HG03108 (cell line): ENCODE data around the gene ATL2.
A peak's percentile ranks its signal among the peaks of the same experiment; 100 is the strongest.
"Not testable (repeated sequence)": the region's sequence is repeated elsewhere in the genome, so short reads cannot be mapped to it uniquely, and the experiment has no call there.

Experiments
- ATAC-seq: cut with Tn5 transposase; IDR thresholded peaks from one replicate; pipeline ENCODE4 v1.9.1; 2021; ENCODE audit warnings: moderate library complexity; ENCODE audit not compliant: unreplicated experiment

The ATL2 gene

DNA sequence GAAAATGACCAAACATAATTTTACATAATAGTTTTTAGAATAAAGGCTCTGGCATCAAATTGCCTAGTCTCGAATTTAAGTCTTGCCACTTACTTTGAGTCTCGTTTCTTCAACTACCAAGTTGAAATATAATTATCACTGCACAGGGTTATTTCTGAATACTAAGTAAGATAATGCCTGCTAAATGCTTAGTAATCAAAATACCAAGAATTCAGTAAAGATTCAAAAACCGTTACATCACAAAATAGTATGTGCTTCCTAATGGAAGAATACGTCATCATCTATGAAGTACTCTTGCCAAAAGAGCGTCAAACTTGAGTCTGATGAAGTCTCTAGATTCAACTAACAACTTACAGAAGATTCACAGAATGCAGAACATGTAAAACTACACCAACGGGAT is 40.5 kb downstream of the ATL2 start:
- no peak for ATAC-seq

- ATAC-seq = no peak
These were observed 46.3 kb downstream of the ATL2 start for GRCh38 chr2:38330754-38331153.

DNA sequence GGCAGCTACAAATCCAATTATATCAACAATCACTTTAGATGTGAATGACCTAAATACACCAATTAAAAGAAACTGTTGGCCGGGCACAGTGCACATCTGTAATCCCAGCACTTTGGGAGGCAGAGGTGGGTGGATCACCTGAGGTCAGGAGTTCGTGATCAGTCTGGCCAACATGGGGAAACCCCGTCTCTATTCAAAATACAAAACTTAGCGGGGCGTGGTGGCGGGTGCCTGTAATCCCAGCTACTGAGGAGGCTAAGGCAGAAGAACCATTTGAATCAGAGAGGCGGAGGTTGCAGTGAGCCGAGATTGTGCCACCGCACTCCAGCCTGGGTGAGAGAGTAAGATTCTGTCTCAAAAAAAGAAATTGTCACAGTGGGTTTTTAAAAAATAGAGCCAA is 49.5 kb downstream of the ATL2 start:
- ATAC-seq = no peak

DNA sequence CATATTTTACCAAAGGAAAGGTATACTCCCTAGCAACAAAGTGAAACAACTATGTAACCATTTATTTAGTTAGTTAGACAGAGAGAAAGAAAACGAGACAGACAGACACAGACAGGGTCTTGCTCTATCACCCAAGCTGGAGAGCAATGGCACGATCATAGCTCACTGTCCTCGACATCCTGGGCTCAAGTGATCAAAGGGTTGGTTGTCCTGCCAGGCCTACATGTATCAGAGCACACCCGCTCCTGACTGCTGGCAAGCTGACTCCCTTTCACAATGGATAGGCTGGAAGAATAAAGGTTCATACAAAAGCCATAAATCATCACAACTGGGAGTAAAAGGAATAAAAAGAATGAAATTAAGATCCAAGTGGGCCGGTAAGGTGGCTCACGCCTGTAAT is 53.5 kb downstream of the ATL2 start:
- ATAC-seq = no peak

DNA sequence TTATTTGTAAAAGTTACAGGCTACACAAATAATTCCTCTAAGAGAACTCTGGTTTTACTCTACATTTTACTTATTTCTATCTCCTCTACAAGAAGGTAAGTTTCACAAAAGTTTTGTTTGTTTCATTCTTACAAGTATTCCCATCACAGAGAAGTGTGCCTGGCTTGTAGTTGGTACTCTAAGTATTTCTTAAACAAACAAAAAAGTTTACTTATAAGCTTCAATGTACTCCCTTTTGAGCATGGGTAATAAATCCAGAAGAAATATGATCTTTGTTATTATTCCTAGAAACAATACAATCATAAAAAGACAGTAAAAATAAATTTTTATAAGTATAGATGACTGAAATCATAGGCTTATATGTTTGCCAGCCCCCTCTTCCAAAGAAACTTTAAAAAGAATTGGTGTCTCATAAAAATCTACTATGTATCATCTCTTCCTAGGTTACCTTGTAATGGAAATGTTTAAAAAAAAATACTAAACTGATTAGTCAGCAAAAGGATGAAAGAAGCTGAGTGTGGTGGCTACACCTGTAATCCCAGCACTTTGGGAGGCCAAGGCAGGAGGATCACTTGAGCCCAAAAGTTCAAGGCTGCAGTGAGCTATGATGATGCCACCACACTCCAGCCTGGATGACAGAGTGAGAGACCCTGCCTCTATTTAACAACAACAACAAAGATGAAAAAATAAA is 54.7 kb downstream of the ATL2 start:
- no peak for ATAC-seq

DNA sequence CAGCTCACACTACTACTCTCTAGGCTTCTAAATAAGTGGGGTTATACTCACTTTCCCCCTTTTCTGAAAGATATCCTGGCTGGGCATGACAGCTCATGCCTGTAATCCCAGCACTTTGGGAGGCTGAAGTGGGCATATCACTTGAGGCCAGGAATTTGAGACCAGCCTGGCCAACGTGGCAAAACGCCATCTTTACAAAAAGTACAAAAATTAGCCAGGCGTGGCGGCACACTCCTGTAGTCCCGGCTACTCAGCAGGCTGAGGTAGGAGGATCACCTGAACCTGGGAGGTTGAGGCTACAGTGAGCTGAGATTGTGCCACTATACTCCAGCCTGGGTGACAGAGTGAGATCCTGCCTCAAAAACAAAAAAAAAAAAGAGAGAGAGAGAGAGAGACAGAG is 57.8 kb downstream of the ATL2 start:
- ATAC-seq = not testable (repeated sequence)

DNA sequence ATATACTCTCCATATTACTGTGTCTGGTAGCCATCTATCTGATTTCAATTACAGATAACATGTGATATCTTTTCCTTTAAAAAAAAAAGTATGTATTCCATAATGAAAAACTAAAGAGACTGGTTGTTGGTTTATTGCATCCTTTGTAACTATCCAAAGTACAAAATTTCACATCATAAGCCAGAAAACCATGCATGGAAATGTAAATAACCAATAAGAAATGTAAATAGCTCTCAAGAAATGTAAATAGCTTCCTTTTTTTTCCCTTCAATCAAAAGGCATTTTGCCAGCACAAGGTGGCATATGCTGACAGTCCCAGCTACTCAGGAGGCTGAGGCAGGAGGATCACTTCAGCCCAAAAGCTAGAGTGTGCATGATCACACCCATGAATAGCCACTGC is 59.3 kb downstream of the ATL2 start:
- ATAC-seq = no peak

GRCh38 chr2:38315707-38316333 is 61.3 kb downstream of the ATL2 start:
- no peak for ATAC-seq

DNA sequence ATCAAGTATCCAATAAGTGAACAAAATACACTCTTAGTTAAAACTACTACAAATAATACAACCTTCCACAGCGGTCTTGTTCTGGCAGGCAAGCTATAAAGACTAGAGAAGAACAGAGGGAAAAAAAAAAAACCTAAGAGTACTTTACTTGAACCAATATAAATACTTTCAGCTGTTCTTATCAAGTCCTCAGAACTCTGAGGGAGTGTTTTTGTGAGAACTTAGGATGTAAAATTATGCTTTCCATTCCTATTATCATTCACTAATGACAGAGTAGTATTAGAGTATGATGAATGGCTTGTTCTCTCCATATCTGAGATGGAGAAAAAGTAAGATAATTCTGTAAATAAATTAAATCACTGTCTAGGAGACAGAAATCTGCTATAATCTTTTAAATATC is 68.3 kb downstream of the ATL2 start:
- ATAC-seq = no peak

DNA sequence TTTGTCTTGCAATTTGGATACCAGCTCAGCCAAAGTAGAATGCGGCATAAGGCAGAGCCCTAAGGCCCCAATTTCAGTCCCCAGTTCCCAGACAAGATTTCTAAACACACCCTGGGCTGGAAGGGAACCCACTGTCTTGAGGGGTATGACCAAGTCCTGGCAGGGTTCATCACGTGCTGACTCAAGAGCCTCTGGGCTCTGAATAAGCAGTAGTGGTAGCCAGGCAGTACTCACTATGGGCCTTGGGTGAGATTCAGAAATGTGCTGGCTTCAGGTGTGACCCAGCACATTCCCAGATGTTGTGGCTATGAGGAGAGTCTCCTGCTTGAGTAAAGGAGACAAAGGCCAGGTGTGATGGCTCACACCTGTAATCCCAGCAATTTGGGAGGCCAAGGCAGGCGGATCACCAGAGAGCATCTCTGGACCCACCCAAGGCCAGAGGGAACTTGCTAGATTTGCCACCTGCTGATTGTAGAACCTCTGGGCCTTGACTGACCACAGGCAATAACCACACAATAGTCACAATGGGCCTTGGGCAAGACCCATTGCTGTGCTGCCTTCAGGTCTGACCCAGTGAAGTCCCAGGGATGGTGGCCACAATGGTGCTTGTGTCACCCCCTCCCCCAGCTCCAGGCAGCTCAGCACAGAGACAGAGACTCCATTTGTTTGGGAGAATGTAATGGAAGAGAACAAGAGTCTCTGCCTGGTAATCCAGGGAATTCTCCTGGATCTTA is 74.9 kb downstream of the ATL2 start:
- ATAC-seq = no peak

GRCh38 chr2:38301340-38301968 is 75.6 kb downstream of the ATL2 start:
- peak; percentile 75 for ATAC-seq

DNA sequence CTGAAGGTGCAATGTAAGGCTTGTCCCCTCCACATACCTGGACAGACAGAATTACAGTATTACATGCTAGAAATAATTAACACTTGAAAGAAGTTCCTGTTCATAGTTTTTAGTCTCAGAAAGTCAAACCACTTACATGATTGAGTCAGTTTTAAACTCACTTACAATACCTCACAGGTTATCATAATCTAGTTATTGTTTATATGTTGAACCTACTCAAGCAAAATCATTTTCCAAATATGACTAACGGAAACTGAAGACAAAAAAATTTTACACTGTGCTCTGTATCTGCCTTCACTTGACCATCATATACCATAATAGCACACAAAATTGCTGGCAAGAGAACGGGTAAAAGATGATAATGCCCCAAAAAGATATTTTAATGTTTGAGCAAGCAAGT is 78.5 kb downstream of the ATL2 start:
- no peak for ATAC-seq

DNA sequence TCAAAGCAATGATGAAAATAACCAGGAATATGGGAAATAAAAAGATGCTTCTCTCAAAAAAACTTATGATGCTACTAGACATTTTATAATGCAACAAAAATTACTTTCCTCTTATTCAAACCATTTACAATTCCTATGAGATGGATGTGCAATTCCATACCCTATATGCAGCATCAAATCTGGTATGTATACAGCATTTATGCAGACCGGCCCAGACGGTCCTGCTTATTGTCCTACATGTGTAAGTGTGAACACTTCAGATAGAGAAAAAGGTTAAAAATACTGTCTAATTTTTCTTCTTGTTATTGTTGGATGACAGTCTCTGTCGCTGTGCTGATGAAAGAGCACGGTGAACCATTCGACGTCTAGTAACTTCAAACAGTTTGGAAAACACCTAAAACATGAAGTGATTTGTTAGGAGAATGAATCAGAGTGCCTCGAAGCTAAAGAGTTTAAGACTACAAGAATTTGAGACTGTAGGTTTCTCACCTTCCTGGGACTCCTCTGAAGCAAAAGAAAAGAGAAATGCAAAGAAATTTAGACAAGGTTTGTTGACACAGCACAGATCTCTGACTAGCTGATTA is 80.8 kb downstream of the ATL2 start:
- no peak for ATAC-seq

DNA sequence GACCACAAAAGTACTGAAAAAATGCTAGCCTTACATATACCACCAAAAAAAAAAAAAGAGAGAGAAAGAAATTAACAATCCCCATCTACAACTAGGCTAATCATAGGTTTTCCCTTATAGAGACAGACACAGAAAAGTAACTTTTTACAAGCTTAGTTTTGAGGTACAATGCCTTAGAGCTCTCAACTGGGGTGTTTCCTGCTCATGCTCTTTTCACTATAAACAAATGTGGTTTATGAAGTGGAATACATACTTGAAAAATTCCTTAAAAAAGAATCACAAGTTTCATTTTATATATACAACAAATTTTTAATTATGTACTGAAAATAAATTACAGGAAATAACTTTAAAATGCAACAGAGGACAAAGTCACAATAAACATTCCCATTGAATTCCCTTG is 82.5 kb downstream of the ATL2 start:
- ATAC-seq = no peak

DNA sequence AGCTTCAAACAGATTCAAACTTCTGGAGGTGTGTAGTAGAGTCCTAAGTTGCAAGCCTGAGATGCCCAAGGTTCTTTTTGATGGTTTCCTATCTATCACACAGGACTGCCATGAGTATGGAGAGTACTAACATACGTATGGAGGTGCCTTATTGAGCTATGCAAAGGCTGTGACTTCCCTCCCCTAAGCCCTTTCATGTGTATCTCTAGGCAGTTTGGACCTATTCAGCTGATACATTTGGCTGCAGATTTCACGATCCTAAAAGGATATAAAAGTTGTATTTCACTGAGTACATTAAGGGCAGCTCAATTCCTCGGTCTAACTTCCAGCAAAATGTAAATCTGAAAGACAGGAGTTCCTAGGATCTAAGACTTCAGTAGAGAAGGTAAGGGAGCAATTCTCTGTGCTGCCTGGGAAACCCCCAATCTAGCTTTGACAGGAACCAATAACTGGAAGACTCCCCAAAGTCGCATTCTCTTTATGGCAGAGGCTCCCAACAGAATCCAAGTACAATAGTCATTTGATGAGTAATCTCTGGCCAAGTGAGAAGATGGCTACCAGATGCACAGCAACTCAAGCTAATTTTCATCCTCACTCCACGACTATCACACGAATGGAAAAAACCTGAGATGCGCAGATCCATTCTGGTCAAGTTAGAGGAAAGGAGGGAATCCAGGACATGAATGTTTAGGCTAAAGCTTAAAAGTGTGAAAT is 83.8 kb downstream of the ATL2 start:
- ATAC-seq = no peak

GRCh38 chr2:38290332-38290731 is 86.7 kb downstream of the ATL2 start:
- no peak for ATAC-seq

DNA sequence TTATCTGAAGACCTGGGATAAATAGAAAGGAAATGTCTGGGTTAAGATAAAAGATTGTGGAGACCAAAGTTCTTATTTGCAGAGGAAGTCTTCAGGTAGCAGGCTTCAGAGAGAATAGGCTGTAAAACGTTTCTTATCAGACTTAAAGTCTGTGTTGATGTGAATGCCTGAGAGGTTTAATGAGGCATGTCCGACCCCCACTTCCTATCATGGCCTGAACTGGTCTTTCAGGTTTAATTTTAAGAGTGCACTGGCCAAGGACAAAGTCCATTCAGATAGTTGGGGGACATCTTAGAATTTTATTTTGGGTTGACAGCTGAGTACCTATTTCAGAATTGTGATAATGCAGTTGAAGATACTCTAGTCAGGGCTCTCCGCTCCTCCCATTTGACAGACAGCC is 92.1 kb downstream of the ATL2 start:
- ATAC-seq = no peak

GRCh38 chr2:38281095-38281742 is 95.9 kb downstream of the ATL2 start:
- ATAC-seq = no peak

DNA sequence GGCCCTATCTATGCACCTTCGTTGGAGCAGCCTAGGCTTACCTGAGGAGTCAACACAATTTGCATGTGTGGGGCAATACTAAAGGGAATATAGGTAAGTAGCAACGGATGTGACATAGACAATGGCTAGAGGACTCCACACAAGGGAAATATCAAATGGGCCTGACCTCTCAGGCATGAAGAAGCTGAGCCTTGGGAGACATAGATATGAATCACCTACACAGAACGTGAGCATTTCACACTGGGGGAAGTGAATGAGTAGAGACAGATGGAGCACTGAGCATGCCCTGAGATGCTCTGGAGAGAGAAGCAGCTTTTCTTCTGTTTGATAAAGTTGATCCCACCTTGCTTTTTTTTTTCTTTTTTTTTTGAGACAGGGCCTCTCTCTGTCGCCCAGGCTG is 97.9 kb downstream of the ATL2 start:
- no peak for ATAC-seq

DNA sequence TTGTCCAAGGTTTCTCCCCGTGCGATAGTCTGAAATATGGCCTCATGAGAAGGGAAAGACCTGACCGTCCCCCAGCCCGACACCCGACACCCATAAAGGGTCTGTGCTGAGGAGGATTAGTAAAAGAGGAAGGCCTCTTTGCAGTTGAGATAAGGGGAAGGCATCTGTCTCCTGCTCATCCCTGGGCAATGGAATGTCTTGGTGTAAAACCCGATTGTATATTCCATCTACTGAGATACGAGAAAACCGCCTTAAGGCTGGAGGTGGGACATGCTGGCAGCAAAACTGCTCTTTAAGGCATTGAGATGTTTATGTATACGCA is 99.0 kb downstream of the ATL2 start:
- ATAC-seq = not testable (repeated sequence)
